GM18519 (cell line): ENCODE results near the gene KBTBD6.
"Not testable (repeated sequence)": the region's sequence is repeated elsewhere in the genome, so short reads cannot be mapped to it uniquely, and the experiment has no call there.

ENCODE experiments used
- ATAC-seq: cut with Tn5 transposase; IDR thresholded peaks from one replicate; pipeline ENCODE4 v1.9.1; 2021; ENCODE audit warnings: mild to moderate bottlenecking, moderate library complexity; ENCODE audit not compliant: unreplicated experiment, low FRiP score

KBTBD6 gene

GRCh38 chr13:41137241-41137640 is 4.6 kb upstream of the KBTBD6 start:
- no peak for ATAC-seq

GRCh38 chr13:41136396-41137031 is 3.9 kb upstream of the KBTBD6 start:
- no peak for ATAC-seq

GRCh38 chr13:41133951-41134350 is 1.3 kb upstream of the KBTBD6 start:
- ATAC-seq, result no peak

- ATAC-seq, result not testable (repeated sequence)
Observed at GRCh38 chr13:41131660-41132511, 716 bp downstream of the KBTBD6 start.

GRCh38 chr13:41131189-41131588 is 1.4 kb downstream of the KBTBD6 start:
- ATAC-seq, result not testable (repeated sequence)

- no peak for ATAC-seq
Observed at GRCh38 chr13:41130356-41130755, 2.2 kb downstream of the KBTBD6 start.

- ATAC-seq, result no peak
Observed at GRCh38 chr13:41127701-41128100, 4.9 kb downstream of the KBTBD6 start.

GRCh38 chr13:41122838-41123237 is 9.8 kb downstream of the KBTBD6 start:
- ATAC-seq, result no peak

- no peak for ATAC-seq
Observed at GRCh38 chr13:41117869-41118268, 14.7 kb downstream of the KBTBD6 start.

- ATAC-seq, result no peak
Observed at GRCh38 chr13:41111454-41111853, 21.1 kb downstream of the KBTBD6 start.

GRCh38 chr13:41107584-41108014 is 25.0 kb downstream of the KBTBD6 start:
- no peak for ATAC-seq

GRCh38 chr13:41107104-41107571 is 25.5 kb downstream of the KBTBD6 start:
- ATAC-seq, result no peak

GRCh38 chr13:41099986-41100385 is 32.6 kb downstream of the KBTBD6 start:
- no peak for ATAC-seq

GRCh38 chr13:41098761-41099160 is 33.8 kb downstream of the KBTBD6 start:
- no peak for ATAC-seq

- ATAC-seq, result not testable (repeated sequence)
Observed at GRCh38 chr13:41095681-41096080, 36.9 kb downstream of the KBTBD6 start.

GRCh38 chr13:41085961-41086585 is 46.5 kb downstream of the KBTBD6 start:
- ATAC-seq, result no peak

GRCh38 chr13:41079725-41080124 is 52.9 kb downstream of the KBTBD6 start:
- ATAC-seq, result no peak
